Coronary artery (tissue), 2 donors: ENCODE measurements around the gene HACD4.
A peak's percentile ranks its signal among the peaks of the same experiment; 100 is the strongest.

Experiments
- DNase-seq: peaks from one replicate; pipeline ENCODE4 v3.0.0-alpha.2; 2017; ENCODE audit warnings: low spot score
- H3K27ac ChIP-seq, 2 donors: fragments of 200-600 bp; sonication (generic); one replicate each; pipeline ENCODE4 v1.5.1; 2016 to 2019
- H3K4me3 ChIP-seq: fragments of 200-600 bp; sonication (generic); 2 replicates; pipeline ENCODE4 v1.5.1; 2016; ENCODE audit warnings: mild to moderate bottlenecking, moderate library complexity
- CTCF ChIP-seq: fragments of 200-600 bp; sonication (generic); IDR thresholded peaks from one replicate; pipeline ENCODE4 v1.5.1; 2019; ENCODE audit warnings: antibody characterized with exemption

HACD4 gene

GRCh38 chr9:21070171-21070571 lies 38.7 kb upstream of the HACD4 start:
- Histone ChIP-seq H3K27ac (peak overlapping the region in 1 of 2 donors; percentile 59), H3K4me3 (peak overlapping the region; percentile 43)
- TF ChIP-seq CTCF, result no peak
- no peak for DNase-seq

DNA sequence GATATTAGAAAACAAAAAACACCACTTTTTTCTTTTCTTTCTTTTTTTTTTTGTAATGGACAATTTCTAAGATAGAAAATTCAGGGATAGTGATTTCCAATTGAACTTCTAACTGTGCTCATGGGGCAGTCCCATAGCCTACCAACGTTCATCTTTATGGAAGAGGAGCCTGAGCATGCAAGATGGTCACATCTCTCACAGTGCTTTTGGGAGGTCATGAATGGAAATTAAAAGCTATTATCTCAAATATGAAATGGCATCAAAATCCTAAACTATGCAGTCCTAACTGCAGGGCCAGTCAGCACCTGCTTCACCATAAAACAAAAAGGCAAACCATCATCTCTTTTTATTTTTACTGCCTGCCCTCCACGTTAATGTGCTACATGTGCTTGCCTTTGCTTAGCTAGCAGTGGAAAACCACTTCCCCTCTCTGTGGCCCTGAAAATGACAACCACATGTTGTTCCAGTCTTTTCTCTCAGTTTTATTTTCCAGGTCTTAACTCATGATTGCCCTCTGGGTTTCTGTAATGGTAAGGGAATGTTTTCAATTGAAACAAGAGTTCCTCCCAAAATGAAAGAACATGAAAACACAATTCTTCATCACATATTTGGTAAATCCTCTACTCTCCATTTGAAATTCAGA lies 29.6 kb upstream of the HACD4 start:
- no peak for TF ChIP-seq CTCF
- Histone ChIP-seq H3K4me3 (no peak overlapping the region), H3K27ac (no peak overlapping the region)
- no peak for DNase-seq

DNA sequence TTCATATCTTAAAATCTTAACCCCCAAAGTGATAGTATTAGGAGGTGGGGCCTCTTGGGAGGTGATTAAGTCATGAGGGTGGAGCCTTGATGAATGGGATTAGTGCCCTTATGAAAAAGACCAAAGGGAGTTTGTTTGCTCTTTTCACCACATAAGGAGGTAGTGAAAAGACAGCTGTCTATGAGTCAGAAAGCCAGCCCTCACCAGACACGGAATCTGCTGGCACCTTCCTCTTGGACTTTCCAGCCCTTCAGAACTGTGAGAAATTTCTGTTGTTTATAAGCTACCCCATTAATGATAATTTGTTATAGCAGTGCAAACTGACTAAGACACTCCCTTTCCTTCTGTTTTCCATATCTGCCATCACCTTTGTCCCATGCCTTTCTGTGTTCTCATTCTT lies 25.5 kb upstream of the HACD4 start:
- no peak for DNase-seq
- H3K27ac ChIP-seq, result no peak overlapping the region
- no peak overlapping the region for H3K4me3 ChIP-seq
- no peak for TF ChIP-seq CTCF

DNA sequence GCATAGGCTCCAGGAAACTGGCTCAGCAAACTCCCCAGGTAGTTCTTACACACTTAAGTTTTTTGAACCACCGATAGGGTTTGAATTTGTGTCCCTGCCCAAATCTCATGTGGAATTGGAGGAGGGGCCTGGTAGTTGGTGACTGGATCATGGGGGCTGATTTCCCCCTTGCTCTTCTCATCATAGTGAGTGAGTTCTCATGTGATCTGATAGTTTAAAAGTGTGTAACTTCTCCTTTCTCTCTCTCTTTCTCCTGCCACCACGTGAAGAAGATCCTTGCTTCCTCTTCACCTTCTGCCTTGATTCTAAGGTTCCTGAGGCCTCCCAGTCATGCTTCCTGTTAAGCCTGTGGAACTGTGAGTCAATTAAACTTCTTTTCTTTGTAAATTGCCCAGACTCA lies 22.4 kb upstream of the HACD4 start:
- no peak for DNase-seq
- no peak for TF ChIP-seq CTCF
- no peak overlapping the region for H3K27ac ChIP-seq
- H3K4me3 ChIP-seq, result no peak overlapping the region

GRCh38 chr9:21047281-21047691 lies 15.8 kb upstream of the HACD4 start:
- H3K27ac ChIP-seq, result no peak overlapping the region
- DNase-seq, result no peak
- no peak for TF ChIP-seq CTCF
- no peak overlapping the region for H3K4me3 ChIP-seq

GRCh38 chr9:21043841-21044240 lies 12.4 kb upstream of the HACD4 start:
- Histone ChIP-seq H3K4me3 (no peak overlapping the region), H3K27ac (no peak overlapping the region)
- TF ChIP-seq CTCF, result no peak
- DNase-seq, result no peak

- H3K27ac ChIP-seq, result no peak overlapping the region
- no peak overlapping the region for H3K4me3 ChIP-seq
- no peak for TF ChIP-seq CTCF
- no peak for DNase-seq
These were observed 11.0 kb upstream of the HACD4 start for GRCh38 chr9:21042466-21042865.
